Adrenal gland (tissue), 5 donors: Measurements from ENCODE around the gene ENTREP3.

ENCODE experiments used
- POLR2A ChIP-seq, 2 donors: fragments of 450-650 bp; IDR thresholded peaks; one replicate each; pipeline ENCODE4 v1.6.1; 2017; ENCODE audit warnings: antibody characterized with exemption in 2 of 2, mild to moderate bottlenecking in 2 of 2, moderate library complexity in 1 of 2
- TF ChIP-seq, protein P1 (sequence below), 6 experiments: fragments of 450-650 bp in 4 of 6; fragments of 200-600 bp in 2 of 6; sonication (generic) in 1 of 6; IDR thresholded peaks; 1 replicate in 5 of 6; 2 replicates in 1 of 6; pipeline versions ENCODE4 v1.5.1 to v1.8.0; 2016 to 2021; ENCODE audit warnings: antibody characterized with exemption in 6 of 6, mild to moderate bottlenecking in 2 of 6, moderate library complexity in 1 of 6
- donor health status: DM: no; HTN: no; CAD: no.

GRCh38 chr1:155242805-155243358 lies 12.4 kb downstream of the ENTREP3 start:
- TF ChIP-seq, protein P1, sequence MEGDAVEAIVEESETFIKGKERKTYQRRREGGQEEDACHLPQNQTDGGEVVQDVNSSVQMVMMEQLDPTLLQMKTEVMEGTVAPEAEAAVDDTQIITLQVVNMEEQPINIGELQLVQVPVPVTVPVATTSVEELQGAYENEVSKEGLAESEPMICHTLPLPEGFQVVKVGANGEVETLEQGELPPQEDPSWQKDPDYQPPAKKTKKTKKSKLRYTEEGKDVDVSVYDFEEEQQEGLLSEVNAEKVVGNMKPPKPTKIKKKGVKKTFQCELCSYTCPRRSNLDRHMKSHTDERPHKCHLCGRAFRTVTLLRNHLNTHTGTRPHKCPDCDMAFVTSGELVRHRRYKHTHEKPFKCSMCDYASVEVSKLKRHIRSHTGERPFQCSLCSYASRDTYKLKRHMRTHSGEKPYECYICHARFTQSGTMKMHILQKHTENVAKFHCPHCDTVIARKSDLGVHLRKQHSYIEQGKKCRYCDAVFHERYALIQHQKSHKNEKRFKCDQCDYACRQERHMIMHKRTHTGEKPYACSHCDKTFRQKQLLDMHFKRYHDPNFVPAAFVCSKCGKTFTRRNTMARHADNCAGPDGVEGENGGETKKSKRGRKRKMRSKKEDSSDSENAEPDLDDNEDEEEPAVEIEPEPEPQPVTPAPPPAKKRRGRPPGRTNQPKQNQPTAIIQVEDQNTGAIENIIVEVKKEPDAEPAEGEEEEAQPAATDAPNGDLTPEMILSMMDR (IDR thresholded peaks at IDR 0.05), result no peak
- no peak for TF ChIP-seq POLR2A (IDR thresholded peaks at IDR 0.05)
